ENCODE results near the gene MAPK4. TPM values are rescaled to one million over a fixed set of nuclear protein-coding genes. Genes with fewer than 3 reads are reported as not detected.
"Not testable (repeated sequence)": the region's sequence is repeated elsewhere in the genome, so short reads cannot be mapped to it uniquely, and the experiment has no call there.

MAPK4 gene
- total RNA-seq = 26.9 TPM
- long read RNA-seq, full-length matches to known transcripts = 8 of 60 reads
- long read RNA-seq, partial matches to known transcripts = 39 of 60 reads
- long read RNA-seq, other reads (novel, unspliced or antisense) = 13 of 60 reads

- ATAC-seq (ENCODE audit: poor library complexity) = peak; percentile 94
Measured at GRCh38 chr18:50559752-50560680, at the start of gene MAPK4. Gene MAPK4 (plus strand): TSS chr18:50560087. CDS start chr18:50663959, 103,872 bp downstream.

GRCh38 chr18:50517277-50517676 lies 42.6 kb upstream of the MAPK4 start:
- DNase-seq; ATAC-seq (ENCODE audit: poor library complexity); intact Hi-C loops (cut with DNase I): not testable (repeated sequence)

More at GRCh38 chr18:50559752-50560680, at the start of gene MAPK4:
- intact Hi-C loops (cut with DNase I) = loop anchor here (10.0 kb wide), 1 partner anchor 85 kb away; no protein-coding TSS in a partner anchor
- peak; percentile 66 for DNase-seq

- no peak for ATAC-seq (ENCODE audit: poor library complexity)
- DNase-seq = no peak
- intact Hi-C loops (cut with DNase I) = no loop called here
Measured at GRCh38 chr18:50518787-50519546, 40.9 kb upstream of the MAPK4 start.

GRCh38 chr18:50523165-50523564 lies 36.7 kb upstream of the MAPK4 start:
- ATAC-seq (ENCODE audit: poor library complexity) (no peak), DNase-seq (no peak)
- intact Hi-C loops (cut with DNase I) = no loop called here

- intact Hi-C loops (cut with DNase I) = no loop called here
- ATAC-seq (ENCODE audit: poor library complexity) (no peak), DNase-seq (no peak)
Measured at GRCh38 chr18:50527636-50528307, 32.1 kb upstream of the MAPK4 start.

- ATAC-seq (ENCODE audit: poor library complexity) (no peak), DNase-seq (no peak)
- intact Hi-C loops (cut with DNase I) = no loop called here
Measured at GRCh38 chr18:50528806-50529205, 31.1 kb upstream of the MAPK4 start.

GRCh38 chr18:50533822-50534221 lies 26.1 kb upstream of the MAPK4 start:
- ATAC-seq (ENCODE audit: poor library complexity); intact Hi-C loops (cut with DNase I); DNase-seq: not testable (repeated sequence)

- intact Hi-C loops (cut with DNase I); DNase-seq; ATAC-seq (ENCODE audit: poor library complexity): not testable (repeated sequence)
Measured at GRCh38 chr18:50544476-50544875, 15.4 kb upstream of the MAPK4 start.

- intact Hi-C loops (cut with DNase I) = no loop called here
- ATAC-seq (ENCODE audit: poor library complexity) (no peak), DNase-seq (no peak)
Measured at GRCh38 chr18:50545936-50546335, 14.0 kb upstream of the MAPK4 start.

GRCh38 chr18:50548160-50548559 lies 11.7 kb upstream of the MAPK4 start:
- DNase-seq = no peak
- ATAC-seq (ENCODE audit: poor library complexity) = no peak
- intact Hi-C loops (cut with DNase I) = no loop called here

GRCh38 chr18:50551651-50552050 lies 8.2 kb upstream of the MAPK4 start:
- intact Hi-C loops (cut with DNase I); DNase-seq; ATAC-seq (ENCODE audit: poor library complexity): not testable (repeated sequence)

GRCh38 chr18:50558157-50558556 lies 1.7 kb upstream of the MAPK4 start:
- intact Hi-C loops (cut with DNase I) = no loop called here
- no peak for ATAC-seq (ENCODE audit: poor library complexity)

GRCh38 chr18:50558948-50559751 lies 737 bp upstream of the MAPK4 start:
- intact Hi-C loops (cut with DNase I) = no loop called here
- DNase-seq = no peak
- peak; percentile 7 for ATAC-seq (ENCODE audit: poor library complexity)

More at GRCh38 chr18:50558157-50558556, 1.7 kb upstream of the MAPK4 start:
- DNase-seq = no peak

- ATAC-seq (ENCODE audit: poor library complexity) (peak; percentile 47), DNase-seq (peak; percentile 38)
- intact Hi-C loops (cut with DNase I) = loop anchor here (10.0 kb wide), 1 partner anchor 84 kb away; no protein-coding TSS in a partner anchor
Measured at GRCh38 chr18:50560681-50561629, 1.1 kb downstream of the MAPK4 start.

GRCh38 chr18:50562258-50562657 lies 2.4 kb downstream of the MAPK4 start:
- DNase-seq; ATAC-seq (ENCODE audit: poor library complexity): not testable (repeated sequence)
- intact Hi-C loops (cut with DNase I) = loop anchor here (10.0 kb wide), 1 partner anchor 83 kb away; no protein-coding TSS in a partner anchor

- DNase-seq = no peak
- ATAC-seq (ENCODE audit: poor library complexity) = no peak
- intact Hi-C loops (cut with DNase I) = loop anchor here (10.0 kb wide), 1 partner anchor 82 kb away; no protein-coding TSS in a partner anchor
Measured at GRCh38 chr18:50562686-50563085, 2.8 kb downstream of the MAPK4 start.
